GM21619 (cell line): Measurements from ENCODE around the gene TRHDE.

Source experiments
- ATAC-seq: cut with Tn5 transposase; IDR thresholded peaks from one replicate; pipeline ENCODE4 v1.9.1; 2021; ENCODE audit not compliant: unreplicated experiment

Gene TRHDE, protein sequence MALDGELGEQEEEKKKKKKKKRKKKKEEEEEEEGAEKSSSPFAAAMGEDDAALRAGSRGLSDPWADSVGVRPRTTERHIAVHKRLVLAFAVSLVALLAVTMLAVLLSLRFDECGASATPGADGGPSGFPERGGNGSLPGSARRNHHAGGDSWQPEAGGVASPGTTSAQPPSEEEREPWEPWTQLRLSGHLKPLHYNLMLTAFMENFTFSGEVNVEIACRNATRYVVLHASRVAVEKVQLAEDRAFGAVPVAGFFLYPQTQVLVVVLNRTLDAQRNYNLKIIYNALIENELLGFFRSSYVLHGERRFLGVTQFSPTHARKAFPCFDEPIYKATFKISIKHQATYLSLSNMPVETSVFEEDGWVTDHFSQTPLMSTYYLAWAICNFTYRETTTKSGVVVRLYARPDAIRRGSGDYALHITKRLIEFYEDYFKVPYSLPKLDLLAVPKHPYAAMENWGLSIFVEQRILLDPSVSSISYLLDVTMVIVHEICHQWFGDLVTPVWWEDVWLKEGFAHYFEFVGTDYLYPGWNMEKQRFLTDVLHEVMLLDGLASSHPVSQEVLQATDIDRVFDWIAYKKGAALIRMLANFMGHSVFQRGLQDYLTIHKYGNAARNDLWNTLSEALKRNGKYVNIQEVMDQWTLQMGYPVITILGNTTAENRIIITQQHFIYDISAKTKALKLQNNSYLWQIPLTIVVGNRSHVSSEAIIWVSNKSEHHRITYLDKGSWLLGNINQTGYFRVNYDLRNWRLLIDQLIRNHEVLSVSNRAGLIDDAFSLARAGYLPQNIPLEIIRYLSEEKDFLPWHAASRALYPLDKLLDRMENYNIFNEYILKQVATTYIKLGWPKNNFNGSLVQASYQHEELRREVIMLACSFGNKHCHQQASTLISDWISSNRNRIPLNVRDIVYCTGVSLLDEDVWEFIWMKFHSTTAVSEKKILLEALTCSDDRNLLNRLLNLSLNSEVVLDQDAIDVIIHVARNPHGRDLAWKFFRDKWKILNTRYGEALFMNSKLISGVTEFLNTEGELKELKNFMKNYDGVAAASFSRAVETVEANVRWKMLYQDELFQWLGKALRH

DNA sequence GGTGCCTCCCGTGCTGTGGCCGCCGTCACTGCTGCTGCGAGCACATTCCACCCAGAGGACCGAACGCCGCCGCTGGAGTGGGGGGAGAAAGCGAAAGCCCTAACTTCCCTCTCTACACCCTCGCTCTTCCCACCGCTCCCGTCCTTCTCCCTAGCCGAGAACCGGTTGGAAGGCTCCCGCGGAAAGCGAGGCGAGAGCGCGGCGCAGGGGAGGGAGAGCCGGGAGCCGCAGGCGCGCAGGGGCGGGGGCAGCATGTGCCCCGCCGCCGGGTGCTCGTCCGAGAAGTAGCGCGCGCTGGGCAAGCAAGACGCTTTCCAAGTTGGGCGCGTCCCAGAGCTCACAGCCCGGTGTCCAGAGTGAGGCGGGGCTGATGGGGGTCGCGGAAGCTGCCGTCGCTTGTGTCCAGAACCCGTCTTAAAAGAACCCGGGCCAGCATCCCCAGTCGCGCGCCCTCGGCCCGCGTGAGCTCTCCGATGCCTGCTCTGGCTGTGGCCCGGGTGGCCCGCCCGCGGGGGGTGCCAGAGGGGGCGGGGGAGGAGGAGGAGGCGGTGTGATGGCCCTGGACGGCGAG lies at the start of gene TRHDE:
Gene TRHDE (plus strand): TSS at position 280 of the 571 bp plus-strand sequence. CDS start 274 bp downstream, at position 554.
- no peak for ATAC-seq

DNA sequence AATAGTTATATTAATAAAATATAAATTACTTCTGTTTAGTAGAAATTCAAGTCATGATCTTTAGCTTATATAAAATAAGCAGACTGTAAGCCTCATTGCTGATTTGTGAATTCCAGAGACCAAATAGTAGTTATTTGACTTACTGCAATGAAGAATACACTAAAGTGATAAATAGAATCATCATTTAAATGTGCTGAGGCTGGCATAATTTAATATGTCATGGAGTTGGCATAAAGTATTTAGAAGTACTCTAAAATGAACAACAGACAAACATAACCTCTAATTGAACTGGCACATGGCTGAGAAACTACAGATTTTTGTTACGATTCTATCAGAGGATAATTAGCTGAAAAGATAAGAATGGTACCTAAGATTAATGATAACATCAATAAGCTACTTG lies 45.7 kb upstream of the TRHDE start:
- ATAC-seq = no peak

DNA sequence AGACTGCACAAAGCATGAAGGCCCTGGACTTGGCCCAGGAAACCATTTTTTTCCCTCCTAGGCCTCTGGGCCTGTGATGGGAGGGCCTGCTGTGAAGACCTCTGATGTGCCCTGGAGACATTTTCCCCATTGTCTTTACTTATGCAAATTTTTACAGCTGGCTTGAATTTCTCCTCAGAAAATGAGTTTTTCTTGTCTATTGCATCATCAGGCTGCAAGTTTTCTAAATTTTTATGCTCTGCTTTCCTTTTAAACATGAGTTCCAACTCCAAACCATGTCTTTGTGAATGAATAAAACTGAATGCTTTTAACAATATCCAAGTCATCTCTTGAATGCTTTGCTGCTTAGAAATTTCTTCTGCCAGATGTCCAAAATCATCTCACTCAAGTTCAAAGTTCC lies 43.7 kb upstream of the TRHDE start:
- no peak for ATAC-seq

DNA sequence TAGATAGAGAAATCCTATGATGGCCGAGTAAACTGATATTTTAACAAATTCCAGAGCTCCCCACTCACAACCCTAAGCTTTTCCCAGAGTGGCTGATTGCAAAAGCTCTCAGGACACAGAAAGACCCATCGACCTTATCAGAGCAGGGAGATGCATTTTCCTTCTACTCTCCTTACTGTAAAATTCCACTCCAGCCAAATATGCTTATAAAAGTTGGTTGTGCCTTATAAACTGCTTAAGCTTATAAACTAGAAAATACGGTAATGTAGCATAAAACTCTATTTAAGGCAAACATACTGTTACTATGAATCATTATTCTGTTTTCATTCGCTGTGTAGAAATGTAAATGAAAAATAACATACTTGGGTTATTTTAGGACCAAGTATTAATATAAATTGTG lies 41.6 kb upstream of the TRHDE start:
- ATAC-seq = no peak

DNA sequence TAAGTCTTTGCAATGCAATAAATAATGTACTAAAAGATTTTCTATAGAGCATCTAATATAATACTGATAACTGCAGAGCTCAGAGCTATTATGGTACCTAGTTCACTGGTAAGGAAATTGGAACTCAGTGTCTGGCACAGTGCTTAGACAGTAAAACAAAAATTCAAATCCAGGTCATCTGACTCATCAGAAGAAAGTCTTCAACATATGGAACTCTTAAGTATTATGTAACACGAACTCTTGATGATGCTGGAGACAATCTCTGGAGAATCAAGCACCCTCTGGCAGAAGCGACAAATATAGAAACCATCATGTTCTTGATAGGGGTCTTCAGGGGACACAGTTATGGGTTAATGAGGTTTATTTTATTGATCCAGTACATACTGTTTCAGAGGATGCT lies 37.3 kb upstream of the TRHDE start:
- no peak for ATAC-seq

DNA sequence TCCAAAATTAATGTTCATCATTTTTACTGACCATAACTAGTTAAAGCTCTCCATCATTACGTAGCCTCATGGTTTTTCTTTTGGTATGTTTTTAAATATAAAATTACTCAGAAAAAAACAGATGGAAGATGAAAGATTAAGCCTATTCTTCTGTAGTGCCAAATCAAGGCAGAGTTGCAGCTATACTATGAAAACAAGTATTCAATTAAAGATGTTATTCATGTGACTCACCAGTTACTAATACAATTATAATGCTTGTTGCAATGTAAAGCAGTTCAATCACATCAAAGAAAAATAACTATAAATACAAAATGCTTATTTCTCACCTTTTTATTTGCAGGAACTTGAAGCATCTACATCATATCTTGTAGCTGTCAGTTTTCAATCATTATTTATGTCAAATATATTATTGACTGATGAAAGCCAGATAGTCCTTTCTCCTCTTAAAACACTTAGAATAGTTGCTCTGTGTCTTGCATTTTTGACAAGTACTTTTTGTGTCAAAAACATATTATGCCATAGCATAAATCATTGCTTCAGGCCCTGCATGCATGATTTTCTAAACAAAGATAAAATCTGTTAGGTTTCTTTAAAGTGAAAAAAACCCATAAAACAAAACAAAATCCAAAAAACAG lies 36.0 kb upstream of the TRHDE start:
- no peak for ATAC-seq

DNA sequence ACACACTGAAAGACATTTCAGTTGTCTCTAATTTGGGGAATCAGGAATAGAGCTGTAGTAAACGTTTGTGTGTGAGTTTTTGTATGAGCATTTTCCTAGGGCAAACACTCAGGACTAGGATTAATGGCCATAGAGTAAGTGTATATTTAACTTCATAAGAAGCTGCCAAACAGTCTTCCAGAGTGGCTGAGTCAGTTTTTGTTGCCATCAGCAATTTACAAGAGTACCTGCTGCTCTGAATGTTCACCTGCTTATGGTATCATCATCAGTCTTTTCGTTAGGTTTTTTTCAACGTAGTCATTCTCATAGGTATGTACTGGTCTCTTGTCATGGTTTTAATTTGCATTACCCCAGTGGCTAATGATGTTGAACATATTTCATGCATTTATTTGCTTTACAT lies 30.6 kb upstream of the TRHDE start:
- no peak for ATAC-seq

DNA sequence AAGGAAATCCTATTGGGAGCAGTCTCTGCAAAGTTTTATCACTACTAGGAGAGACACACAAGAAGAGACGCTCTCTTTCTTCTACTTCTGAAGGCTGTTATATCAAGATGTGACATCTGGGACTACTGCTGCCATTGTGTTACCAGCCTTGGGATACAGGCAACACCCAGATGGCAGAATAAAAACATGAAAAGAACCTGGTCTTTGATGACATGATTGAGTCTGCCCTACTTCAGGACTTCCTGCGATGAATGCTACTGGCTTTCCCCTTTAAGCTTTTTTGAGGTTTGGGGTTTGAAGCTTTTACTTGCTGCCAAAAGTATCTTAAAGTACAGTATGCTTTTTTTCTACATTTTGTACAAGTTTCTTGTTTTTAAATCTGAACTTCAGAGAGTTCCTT lies 29.2 kb upstream of the TRHDE start:
- ATAC-seq = no peak

DNA sequence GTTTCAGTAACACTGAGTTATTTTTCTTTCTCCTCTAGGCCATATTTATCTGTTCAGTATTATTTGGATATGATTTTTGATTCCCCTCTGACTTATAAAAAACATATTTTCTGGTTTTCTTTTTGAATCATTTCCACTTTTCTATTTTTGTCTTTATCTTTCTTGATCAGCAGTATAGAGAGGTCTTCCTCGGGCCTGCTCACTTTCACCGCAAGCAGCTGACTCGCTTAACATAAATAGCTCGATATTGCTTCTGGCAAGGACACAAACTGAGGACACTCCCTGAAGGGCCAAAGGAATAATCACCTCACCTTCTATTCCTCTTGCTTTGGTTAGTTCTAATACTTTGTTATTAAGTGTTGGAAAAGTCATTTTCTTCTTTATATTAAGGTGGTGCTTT lies 25.8 kb upstream of the TRHDE start:
- ATAC-seq = no peak

DNA sequence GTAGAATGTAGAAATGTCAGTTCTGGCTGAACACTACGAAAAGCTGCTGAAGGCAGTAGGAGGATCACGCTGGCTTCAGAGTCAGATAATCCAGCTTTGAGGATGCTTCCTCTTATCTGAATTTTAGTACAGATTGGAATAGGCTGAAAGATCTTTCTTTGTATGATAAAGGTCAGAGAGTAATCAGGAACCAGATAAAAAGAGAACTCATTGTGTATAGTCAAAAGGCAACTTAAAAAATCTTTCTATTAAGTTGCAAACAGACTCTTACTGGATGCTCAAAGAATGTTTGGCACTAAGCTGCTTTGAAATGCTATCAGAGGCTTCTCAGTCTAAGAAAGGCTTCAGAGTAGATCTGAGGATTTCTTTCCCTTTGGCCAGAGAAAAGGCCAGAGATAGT lies 21.8 kb upstream of the TRHDE start:
- no peak for ATAC-seq

DNA sequence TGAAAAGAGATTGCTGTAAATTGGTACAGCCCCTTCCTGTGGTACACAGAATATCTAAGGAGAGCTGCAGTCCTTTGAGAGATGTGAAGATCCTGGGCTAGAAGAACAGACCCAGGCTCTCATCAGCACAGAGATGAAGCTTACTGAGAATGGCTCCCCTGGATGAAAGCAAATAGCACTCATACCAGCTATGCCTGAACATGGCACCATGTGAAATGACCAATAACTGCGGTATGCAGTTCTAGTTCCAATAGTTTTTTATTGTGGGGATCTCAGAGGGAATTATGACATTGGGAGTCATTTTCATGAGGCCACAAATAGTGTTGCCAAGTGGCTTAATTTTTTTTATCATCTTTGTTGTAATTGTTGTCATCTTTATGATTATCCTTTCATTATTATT lies 15.4 kb upstream of the TRHDE start:
- ATAC-seq = no peak

DNA sequence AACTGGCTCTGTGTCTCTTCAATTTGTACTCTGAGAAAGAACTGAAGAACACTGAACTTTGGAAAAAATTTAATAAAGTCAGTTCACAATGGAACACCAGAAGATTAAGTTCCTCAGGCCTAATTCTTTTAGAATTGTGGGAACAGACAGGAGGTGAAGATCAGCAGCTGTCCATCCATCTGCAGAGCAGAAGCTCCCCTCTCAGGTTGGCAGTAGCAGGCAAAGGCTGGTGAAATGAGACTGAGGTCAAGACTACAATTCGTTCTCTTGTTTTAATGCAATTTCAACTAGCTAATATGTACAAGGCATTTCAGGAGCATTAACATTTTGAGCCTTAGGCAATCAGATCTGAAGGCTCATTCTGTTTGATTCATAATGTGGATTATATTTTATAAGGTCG lies 10.3 kb upstream of the TRHDE start:
- ATAC-seq = no peak

DNA sequence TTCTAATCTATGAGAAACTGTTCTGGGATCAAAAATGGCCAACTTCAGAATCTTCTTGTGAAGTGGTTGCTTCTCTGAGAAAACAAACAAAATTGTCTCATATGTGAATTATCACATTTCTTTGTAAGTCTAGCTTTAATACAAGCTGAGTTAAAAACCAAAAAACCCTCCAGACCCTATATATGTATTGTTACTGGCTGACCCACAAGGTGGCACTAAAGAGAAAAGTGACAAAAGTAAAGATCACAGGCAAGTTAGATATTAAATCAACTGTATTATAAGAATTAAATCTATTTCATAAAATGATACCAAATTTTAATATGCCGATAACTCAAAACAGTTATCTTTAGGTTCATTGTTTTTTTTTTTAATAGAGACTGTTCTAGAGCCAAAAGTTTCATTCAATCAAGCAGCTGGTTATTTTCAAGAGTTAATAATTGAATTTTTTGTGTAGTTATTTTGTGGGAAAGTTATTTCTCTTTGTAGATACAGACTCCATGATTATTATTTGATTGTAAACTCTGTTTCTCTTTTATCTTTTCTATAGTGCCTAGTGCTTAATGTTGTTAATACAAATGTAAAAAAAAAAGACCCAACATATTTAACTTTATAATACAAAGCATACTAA lies 7.5 kb upstream of the TRHDE start:
- no peak for ATAC-seq

DNA sequence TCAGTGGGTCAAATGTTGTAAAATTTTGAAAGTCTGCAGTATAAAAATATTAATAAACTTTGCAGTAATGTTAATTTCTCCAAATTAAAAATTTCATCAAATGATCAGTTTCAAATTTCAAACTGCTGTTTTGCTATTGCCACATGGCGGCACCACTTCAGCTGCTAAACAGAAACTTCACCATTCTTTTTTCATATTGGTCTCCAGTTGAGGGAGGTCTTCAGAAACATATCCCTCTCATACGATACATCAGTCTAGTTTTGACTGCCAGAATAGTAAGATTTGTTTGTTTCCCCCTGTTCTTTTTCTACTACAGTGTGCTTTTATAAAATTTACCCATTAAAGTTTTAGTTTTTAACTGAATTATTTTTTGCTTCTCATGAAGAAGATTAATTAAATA lies 4.2 kb upstream of the TRHDE start:
- ATAC-seq = no peak

DNA sequence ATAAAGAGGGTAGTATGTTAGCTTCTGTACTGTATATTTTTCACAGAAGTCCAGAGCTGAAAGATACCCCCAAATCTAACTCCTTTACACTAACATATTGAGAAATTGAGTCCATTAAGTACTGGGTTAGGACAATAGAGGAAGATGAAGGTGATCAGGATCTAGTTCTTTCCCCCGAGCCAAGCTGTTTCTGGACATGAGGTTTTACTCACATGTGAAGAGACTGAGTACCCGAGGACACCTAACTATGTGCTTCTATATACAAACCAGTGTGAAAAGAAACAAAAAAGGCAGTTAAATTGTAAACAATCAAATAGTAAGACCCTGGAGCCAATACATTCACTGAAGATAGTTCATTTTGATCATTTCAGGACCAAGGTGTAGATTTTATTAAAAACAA lies 3.8 kb upstream of the TRHDE start:
- no peak for ATAC-seq

DNA sequence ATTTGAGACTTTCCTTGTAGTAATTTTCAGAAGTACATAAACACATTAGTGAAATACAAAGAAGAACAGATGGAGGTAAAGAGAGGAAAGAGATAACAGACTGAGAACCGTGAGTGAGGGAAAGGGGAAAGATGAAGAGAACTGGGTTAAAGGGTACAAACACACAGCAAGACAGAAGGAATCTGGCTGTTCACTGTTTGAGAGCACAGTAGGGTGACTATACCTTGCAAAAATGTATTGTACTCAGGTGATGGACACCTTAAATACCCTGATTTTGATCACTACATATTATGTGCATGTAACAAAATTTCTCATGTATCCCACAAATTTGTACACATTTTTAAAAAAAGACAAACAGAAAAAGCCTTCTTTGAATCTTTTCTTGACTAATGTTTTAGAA lies 2.7 kb upstream of the TRHDE start:
- no peak for ATAC-seq

DNA sequence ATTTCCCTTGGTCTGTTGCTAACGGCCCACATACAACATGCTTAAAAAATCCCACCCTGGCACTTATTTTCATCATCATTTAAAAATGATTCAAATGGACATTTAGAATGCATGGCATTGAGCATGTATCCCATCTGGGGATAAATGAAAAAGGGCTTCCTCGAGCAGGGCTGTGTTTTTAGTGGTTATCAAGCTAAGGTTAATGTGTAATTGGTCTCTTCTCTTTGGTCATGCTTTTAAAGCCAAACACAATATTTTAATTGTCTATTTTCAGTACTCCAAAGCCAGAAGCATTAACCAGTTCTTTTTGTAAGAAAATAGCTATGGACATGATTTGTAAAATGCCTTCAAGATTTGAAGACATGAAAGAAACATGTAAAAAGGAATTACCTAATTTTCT lies 1.9 kb upstream of the TRHDE start:
- no peak for ATAC-seq

DNA sequence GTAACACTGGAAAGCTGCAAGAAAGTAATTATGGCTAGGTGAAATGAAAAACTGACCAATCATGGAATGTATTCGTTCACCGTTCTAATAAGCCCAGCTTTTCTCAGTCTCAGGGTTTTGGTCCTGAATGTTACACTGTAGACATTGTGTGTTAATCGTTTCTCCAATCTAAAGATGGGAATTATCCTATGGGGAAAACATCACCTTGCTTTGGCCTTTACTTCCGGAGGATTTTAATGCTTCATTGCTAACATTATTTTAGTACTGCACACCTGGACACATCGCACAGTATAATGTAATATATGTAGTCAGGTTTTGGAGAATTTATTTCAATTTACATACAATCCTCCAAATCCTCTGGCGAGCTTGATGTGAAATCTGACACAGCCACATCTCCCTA lies 1.2 kb upstream of the TRHDE start:
- no peak for ATAC-seq

DNA sequence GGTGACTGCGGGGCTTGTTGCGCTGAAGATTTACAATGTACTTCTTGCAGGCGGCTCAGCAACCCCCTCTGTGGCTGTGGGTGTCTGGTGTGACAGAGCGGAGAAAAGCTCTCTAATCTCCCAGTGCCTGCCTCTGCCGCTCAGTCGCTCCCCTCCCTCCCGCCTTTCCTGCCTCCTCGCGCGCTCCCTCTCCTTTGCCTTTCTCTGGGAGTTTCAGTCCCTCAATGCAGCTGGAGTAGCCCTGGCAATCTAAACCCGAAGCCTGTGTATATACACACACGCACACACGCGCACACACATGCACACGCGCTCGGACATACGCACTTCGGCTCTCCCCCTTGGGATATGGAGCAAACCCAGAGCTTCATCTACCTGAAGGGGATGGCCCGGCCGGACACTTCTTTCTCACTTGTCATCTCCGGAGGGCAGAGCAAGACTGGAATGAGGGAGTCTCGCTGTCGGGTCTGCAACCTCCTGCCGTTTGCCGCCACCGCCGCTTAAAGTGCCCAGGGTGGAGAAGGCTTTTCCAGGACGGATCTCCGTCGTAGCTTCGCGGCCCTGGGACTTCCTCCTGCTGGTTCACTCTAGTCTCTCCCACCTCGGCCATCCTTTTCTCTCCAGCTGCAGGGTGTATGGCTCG lies 599 bp upstream of the TRHDE start:
- no peak for ATAC-seq
